Lower leg skin (tissue), 4 donors: Measurements from ENCODE around the gene TAP1. TPM values are rescaled to one million over a fixed set of nuclear protein-coding genes. Genes with fewer than 3 reads are reported as not detected.

ENCODE experiments used
- DNase-seq, 2 donors: peaks; one replicate each; pipeline ENCODE4 v3.0.0-alpha.2; 2019; ENCODE audit warnings: low spot score in 2 of 2
- H3K4me3 ChIP-seq: fragments of 200-600 bp; sonication (generic); 2 replicates; pipeline ENCODE4 v1.5.1; 2017; ENCODE audit warnings: mild to moderate bottlenecking, low read depth; ENCODE audit not compliant: poor library complexity, severe bottlenecking
- POLR2A ChIP-seq, 2 donors: fragments of 450-650 bp; IDR thresholded peaks; one replicate each; pipeline ENCODE4 v1.6.1; 2016 to 2017; ENCODE audit warnings: antibody characterized with exemption in 2 of 2, mild to moderate bottlenecking in 1 of 2, moderate library complexity in 1 of 2
- WGBS, 2 donors: methylation state at CpG; one replicate each; pipeline ENCODE4 v1.1.5; 2018; 5-methylcytosine and 5-hydroxymethylcytosine counted together
- intact Hi-C: fragments of 100-400 bp; cut with DNase I; formaldehyde crosslinking; loops from one replicate; pipeline ENCODE4 v1.15.0; 2023; ENCODE audit warnings: low total_unique reads
- total RNA-seq, 4 donors: library from RNA; depleted of rRNA; stranded (reverse); fragments of >200 nt; gene quantifications; one replicate each; pipeline ENCODE4 v1.1.0, GENCODE V29; 2016
- TF ChIP-seq, protein P1 (sequence below), 3 donors: fragments of 450-650 bp; IDR thresholded peaks; one replicate each; pipeline ENCODE4 v1.5.1; 2016; ENCODE audit warnings: antibody characterized with exemption in 3 of 3, mild to moderate bottlenecking in 3 of 3, moderate library complexity in 2 of 3

The TAP1 gene
- total RNA-seq, 4 donors from 2014 or later: 90.7 to 113 (median 105) TPM

DNA sequence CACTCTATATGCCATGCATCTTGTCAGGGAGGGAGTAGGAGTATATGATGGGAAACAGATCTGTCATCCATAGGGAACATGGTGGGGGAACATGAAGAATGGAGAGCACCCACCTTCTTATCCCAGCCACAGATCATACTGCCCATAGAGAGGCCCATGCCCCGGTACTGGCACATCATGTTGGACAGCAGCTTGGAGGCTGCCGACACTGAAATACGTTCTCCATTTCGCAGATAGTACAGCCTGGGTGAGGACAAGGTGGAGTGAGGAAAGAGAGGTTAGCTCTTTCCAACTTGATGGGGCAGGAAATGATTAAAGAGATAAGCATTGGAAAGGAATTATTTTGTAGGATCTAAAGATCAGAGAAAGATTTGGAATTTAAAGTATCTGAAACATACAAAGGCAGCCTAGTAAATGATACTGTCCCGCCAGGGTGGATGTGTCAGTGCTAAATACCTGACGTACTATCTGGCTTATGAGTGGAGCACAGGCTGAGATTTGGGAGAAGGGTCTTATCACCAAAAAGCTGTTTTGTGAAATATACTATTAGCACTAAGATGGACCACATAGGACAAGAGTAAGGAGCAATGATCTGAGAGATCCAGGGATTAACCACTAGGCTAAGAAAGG, 11.4 kb downstream of the TAP1 start:
- DNase-seq: no peak
- H3K4me3 ChIP-seq: no peak overlapping the region
- TF ChIP-seq POLR2A (IDR thresholded peaks at IDR 0.05): no peak
- TF ChIP-seq, protein P1, sequence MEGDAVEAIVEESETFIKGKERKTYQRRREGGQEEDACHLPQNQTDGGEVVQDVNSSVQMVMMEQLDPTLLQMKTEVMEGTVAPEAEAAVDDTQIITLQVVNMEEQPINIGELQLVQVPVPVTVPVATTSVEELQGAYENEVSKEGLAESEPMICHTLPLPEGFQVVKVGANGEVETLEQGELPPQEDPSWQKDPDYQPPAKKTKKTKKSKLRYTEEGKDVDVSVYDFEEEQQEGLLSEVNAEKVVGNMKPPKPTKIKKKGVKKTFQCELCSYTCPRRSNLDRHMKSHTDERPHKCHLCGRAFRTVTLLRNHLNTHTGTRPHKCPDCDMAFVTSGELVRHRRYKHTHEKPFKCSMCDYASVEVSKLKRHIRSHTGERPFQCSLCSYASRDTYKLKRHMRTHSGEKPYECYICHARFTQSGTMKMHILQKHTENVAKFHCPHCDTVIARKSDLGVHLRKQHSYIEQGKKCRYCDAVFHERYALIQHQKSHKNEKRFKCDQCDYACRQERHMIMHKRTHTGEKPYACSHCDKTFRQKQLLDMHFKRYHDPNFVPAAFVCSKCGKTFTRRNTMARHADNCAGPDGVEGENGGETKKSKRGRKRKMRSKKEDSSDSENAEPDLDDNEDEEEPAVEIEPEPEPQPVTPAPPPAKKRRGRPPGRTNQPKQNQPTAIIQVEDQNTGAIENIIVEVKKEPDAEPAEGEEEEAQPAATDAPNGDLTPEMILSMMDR (IDR thresholded peaks at IDR 0.05): no peak
- WGBS, 2 donors: 92 to 94% methylated on average over 6 of the region's 6 CpGs
- intact Hi-C loops: no loop called here

DNA sequence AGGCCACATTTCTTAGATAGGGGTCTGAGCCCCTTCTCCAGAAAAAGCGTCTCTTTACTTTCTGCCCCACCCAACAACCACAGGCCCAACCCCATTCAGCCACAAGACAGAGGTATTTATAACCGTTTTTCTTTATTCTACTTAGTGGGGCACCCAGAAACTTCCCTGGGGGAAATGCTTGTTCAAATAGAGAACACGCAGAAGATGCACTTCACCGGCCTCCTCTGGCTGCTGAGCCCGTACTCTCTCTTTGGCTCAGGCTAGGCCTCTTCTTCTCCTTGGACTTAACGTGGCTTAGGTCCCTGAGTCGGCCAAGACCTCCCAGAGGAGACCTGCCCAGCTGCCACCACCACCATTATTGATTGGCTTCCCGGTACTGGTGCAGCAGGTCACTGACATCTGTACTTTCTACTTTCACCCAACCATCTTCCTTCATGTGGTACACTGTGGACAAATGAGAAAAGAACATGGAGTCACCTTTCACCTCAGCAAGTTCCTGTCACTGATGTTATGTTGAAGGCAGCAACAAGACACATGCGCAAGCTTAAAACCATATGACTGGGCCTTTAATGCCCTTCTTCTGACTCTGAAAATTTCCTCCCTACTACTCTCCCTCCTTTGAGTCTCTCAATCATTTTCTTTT, 12.8 kb downstream of the TAP1 start:
- DNase-seq: no peak
- intact Hi-C loops: no loop called here
- no peak for TF ChIP-seq POLR2A (IDR thresholded peaks at IDR 0.05)
- TF ChIP-seq, protein P1 (IDR thresholded peaks at IDR 0.05): no peak
- no peak overlapping the region for H3K4me3 ChIP-seq
- 83 to 89% methylated on average over 9 of the region's 9 CpGs for WGBS, 2 donors

DNA sequence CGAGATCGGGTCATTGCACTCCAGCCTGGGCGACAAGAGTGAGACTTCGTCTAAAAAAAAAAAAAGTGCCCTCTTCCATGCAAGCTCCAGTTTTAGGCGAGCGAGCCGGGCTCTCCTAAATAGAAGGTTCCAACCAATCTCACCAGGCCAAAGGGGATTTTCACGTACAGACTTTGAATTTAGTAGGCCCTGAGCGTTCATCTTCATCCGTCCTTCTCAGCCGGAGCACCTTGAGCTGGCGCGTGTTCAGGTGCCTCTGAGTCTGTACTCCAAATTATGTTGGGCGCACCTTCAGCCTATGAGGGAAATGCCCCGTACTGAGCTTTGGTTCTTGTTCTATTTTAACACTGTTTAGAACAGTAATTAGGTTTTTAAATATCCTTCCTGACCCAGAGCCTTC, 14.1 kb downstream of the TAP1 start:
- no peak overlapping the region for H3K4me3 ChIP-seq
- intact Hi-C loops: loop anchor here (2.0 kb wide), 1 partner anchor 15 kb away; the partner anchor contains the start of gene PSMB9
- TF ChIP-seq POLR2A (IDR thresholded peaks at IDR 0.05): no peak
- TF ChIP-seq, protein P1 (IDR thresholded peaks at IDR 0.05): no peak
- no peak for DNase-seq
- WGBS, 2 donors: 84 to 92% methylated on average over 15 of the region's 15 CpGs

DNA sequence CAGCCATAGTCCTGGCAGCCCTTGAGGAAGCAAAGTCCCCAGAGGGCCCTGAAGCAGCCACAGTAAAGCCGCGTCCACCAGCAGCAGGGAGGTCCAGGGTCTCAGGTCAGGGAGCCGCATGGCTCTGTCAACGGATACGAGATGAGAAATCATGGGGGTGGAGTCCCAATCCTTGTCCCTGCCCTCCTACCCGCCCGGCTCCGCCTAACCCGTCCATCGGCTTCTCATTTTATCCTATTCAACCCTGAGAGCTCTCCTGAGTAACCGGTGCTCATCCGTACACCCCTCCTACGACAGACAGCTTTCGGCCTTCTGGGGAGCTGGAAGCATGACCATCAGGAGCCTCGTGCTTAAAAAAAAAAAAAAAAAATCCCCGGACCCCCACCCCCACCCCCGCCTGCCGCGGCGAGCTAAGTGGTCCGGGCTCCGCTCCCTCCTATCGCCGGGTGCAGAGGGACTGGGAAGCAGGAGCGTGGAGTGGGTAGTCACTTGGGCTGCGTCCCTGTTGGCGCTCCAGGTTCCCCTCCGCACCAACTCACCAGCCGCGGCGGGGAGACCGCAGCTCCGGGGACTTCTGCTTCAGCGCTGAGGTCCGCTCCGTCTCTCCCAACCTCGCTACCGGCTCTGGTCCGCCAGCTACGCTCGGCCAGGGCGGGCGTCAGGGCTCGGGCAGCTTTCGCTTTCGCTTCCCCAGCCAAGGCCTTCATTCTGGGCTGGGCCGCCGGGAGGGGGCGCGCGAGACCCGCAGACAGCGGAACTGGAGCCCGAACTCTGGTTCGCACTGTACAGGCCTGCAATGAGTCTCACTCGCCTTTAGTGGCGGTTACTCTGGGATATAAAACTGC, 15.2 kb downstream of the TAP1 start, which contains the start of gene TAP2:
Gene TAP2, minus strand, starts transcription at position 626 of the 845 bp plus-strand sequence. Its CDS starts 506 bp downstream, at position 120.
- intact Hi-C loops: loop anchor here (2.0 kb wide), 1 partner anchor 16 kb away; the partner anchor contains the start of gene PSMB9
- DNase-seq: peak; percentile 95 to 99
- peak within 1 kb of the TSS; percentile 53 for H3K4me3 ChIP-seq
- no peak for TF ChIP-seq POLR2A (IDR thresholded peaks at IDR 0.05)
- TF ChIP-seq, protein P1 (IDR thresholded peaks at IDR 0.05): peak in 1 of 3 donors; percentile 69
- 0% methylated on average over 49 to 56 of the region's 57 CpGs for WGBS, 2 donors

DNA sequence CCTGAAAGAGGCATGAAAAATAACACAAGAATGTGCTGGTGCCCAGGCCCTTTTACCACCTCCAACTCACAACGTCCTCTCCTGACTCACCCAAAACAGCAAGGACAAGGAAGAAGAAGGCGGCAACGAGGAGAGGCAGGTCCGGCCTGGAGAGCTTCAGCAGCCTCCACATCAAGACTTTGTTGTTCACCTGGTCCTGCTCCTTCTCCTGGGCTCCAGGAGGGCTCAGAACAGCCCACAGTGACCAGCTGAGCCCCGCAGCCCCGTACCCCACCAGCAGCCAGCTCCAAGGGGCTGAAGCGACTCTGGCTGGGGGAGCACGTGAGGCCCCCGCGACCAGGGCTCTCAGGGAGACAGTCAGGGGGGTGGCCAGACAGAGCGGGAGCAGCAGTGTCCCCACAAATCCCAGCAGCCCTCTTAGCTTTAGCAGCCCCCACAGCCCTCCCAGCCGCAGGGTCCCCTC, 15.8 kb downstream of the TAP1 start:
- intact Hi-C loops: loop anchor here (2.0 kb wide), 1 partner anchor 17 kb away; the partner anchor contains the start of gene PSMB9
- WGBS, 2 donors: 33 to 57% methylated on average over 4 to 5 of the region's 12 CpGs
- TF ChIP-seq, protein P1 (IDR thresholded peaks at IDR 0.05): no peak
- no peak for DNase-seq
- H3K4me3 ChIP-seq: peak overlapping the region; percentile 53
